ENCODE data around the gene PHF2.

Gene PHF2

DNA sequence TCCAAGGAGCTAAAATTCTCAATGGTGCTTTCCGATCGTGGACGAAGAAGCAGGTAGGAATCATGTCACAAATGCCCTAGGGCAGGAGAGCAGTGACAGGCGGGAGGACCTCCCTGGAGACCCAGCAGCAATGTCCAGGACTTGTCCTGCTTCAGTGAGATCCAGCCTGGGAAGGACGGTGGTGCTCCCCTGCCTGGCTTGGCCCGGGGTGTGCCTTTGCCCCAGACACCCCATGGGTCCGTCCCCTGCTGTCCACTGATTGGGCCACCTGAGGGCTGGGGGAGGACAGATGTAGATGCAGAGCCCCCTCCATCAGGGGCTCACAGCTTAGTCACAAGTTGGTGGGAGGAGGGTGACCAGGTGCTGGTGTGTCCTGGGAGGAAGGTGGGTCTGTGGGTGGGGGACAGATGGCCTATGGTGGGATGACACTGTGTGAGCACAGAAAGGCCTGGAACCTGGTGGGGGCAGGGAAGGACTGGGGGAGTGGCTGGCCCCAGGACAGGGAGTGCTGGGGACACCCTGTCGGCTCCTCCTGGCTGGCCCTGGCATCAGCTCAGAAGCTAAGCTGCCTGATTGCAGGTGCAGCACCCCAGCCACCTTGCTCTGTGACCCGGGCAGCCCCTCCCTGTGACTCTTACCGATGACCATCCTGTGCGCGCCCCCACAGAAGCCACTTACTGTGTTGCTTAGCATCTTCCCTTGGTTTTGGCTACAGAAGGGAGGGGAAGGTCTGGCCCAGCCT lies 82.0 kb downstream of the PHF2 start:
- Histone ChIP-seq H3K4me3 (ENCODE audit: insufficient read depth, low read depth, low read length) (no peak overlapping the region), H3K4me1 (ENCODE audit: control insufficient read depth, insufficient read depth, low read length) (no peaks in the 10 kb centered on the region), H3K27me3 (ENCODE audit: control insufficient read depth, insufficient read depth, low read length, poor library complexity, severe bottlenecking) (no peaks in the 10 kb centered on the region), H3K36me3 (ENCODE audit: control insufficient read depth, insufficient read depth, low read length) (no peaks in the 10 kb centered on the region), H3K27ac (ENCODE audit: insufficient read depth, low read depth, low read length, poor library complexity, severe bottlenecking) (no peak overlapping the region), H3K9me3 (ENCODE audit: control insufficient read depth, low read length) (no peaks in the 10 kb centered on the region)
- WGBS, 2 experiments: 92 to 93% methylated on average over 12 of the region's 12 CpGs

- WGBS, 2 experiments: 95 to 96% methylated on average over 12 of the region's 12 CpGs
- Histone ChIP-seq H3K27me3 (ENCODE audit: control insufficient read depth, insufficient read depth, low read length, poor library complexity, severe bottlenecking) (no peaks in the 10 kb centered on the region), H3K27ac (ENCODE audit: insufficient read depth, low read depth, low read length, poor library complexity, severe bottlenecking) (no peak overlapping the region), H3K4me3 (ENCODE audit: insufficient read depth, low read depth, low read length) (no peak overlapping the region), H3K9me3 (ENCODE audit: control insufficient read depth, low read length) (no peaks in the 10 kb centered on the region), H3K36me3 (ENCODE audit: control insufficient read depth, insufficient read depth, low read length) (no peaks in the 10 kb centered on the region), H3K4me1 (ENCODE audit: control insufficient read depth, insufficient read depth, low read length) (no peaks in the 10 kb centered on the region)
Observed at GRCh38 chr9:93659044-93659836, 82.9 kb downstream of the PHF2 start.

DNA sequence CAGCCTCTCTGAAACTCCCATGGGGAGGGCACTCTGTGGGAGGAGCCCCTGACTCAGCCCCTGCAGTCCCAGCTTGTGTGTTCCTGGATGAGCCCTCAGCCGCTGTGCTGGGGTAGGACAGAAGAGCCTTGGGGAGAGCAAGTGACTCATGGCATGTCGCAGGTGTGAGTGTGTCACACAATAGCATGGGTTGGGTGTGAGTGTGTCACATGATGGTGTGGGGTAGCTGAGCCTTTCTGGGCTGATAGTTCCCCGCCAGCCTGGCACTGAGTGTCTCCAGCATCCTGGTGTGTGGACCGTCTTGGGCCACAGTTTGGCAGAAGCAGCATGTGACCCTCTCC lies 83.4 kb downstream of the PHF2 start:
- Histone ChIP-seq H3K27ac (ENCODE audit: insufficient read depth, low read depth, low read length, poor library complexity, severe bottlenecking) (no peak overlapping the region), H3K9me3 (ENCODE audit: control insufficient read depth, low read length) (no peaks in the 10 kb centered on the region), H3K4me1 (ENCODE audit: control insufficient read depth, insufficient read depth, low read length) (no peaks in the 10 kb centered on the region), H3K4me3 (ENCODE audit: insufficient read depth, low read depth, low read length) (no peak overlapping the region), H3K36me3 (ENCODE audit: control insufficient read depth, insufficient read depth, low read length) (no peaks in the 10 kb centered on the region), H3K27me3 (ENCODE audit: control insufficient read depth, insufficient read depth, low read length, poor library complexity, severe bottlenecking) (no peaks in the 10 kb centered on the region)
- 95 to 96% methylated on average over 4 of the region's 4 CpGs for WGBS, 2 experiments

GRCh38 chr9:93660352-93661046 lies 84.1 kb downstream of the PHF2 start:
- no peaks in the 10 kb centered on the region for H3K4me1 ChIP-seq (ENCODE audit: control insufficient read depth, insufficient read depth, low read length)
- H3K9me3 ChIP-seq (ENCODE audit: control insufficient read depth, low read length): no peaks in the 10 kb centered on the region
- no peak overlapping the region for H3K4me3 ChIP-seq (ENCODE audit: insufficient read depth, low read depth, low read length)
- no peak overlapping the region for H3K27ac ChIP-seq (ENCODE audit: insufficient read depth, low read depth, low read length, poor library complexity, severe bottlenecking)
- WGBS, 2 experiments: 92% methylated on average over 3 to 4 of the region's 5 CpGs
- H3K27me3 ChIP-seq (ENCODE audit: control insufficient read depth, insufficient read depth, low read length, poor library complexity, severe bottlenecking): no peaks in the 10 kb centered on the region
- no peaks in the 10 kb centered on the region for H3K36me3 ChIP-seq (ENCODE audit: control insufficient read depth, insufficient read depth, low read length)

- no peaks in the 10 kb centered on the region for H3K27me3 ChIP-seq (ENCODE audit: control insufficient read depth, insufficient read depth, low read length, poor library complexity, severe bottlenecking)
- peaks cover 3% of the 10 kb centered on the region for H3K4me1 ChIP-seq (ENCODE audit: control insufficient read depth, insufficient read depth, low read length)
- no peak overlapping the region for H3K4me3 ChIP-seq (ENCODE audit: insufficient read depth, low read depth, low read length)
- no peak overlapping the region for H3K27ac ChIP-seq (ENCODE audit: insufficient read depth, low read depth, low read length, poor library complexity, severe bottlenecking)
- WGBS, 2 experiments: 90 to 92% methylated on average over 1 of the region's 1 CpG
- H3K9me3 ChIP-seq (ENCODE audit: control insufficient read depth, low read length): no peaks in the 10 kb centered on the region
- peaks cover 4% of the 10 kb centered on the region for H3K36me3 ChIP-seq (ENCODE audit: control insufficient read depth, insufficient read depth, low read length)
Observed at GRCh38 chr9:93661591-93661990, 85.2 kb downstream of the PHF2 start.

DNA sequence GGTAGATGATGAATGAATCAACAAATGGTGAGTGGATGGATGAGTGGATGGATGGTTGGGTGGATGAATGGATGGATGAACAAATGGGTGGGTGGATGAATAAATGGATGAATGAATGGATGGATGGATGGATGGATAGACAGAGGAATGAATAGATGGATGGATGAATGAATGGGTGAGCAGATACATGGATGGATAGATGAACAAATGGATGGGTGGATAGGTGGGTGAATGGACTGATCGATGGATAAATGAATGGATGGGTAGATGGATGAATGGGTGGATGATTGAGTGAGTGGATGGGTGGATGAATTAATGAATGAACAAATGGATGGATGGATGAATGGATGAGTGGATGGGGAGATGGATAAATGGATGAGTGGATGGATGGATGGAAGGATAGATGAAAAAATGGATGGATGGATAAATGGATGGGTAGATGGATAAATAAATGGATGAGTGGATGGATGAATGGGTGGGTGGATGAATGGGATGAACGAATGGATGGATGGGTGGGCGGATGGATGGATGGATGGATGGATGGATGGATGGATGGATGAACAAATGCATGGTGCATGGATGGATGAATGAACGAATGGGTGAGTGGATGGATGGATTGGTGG lies 85.7 kb downstream of the PHF2 start:
- Histone ChIP-seq H3K4me1 (ENCODE audit: control insufficient read depth, insufficient read depth, low read length) (peaks cover 3% of the 10 kb centered on the region), H3K27me3 (ENCODE audit: control insufficient read depth, insufficient read depth, low read length, poor library complexity, severe bottlenecking) (no peaks in the 10 kb centered on the region), H3K36me3 (ENCODE audit: control insufficient read depth, insufficient read depth, low read length) (peaks cover 4% of the 10 kb centered on the region), H3K4me3 (ENCODE audit: insufficient read depth, low read depth, low read length) (no peak overlapping the region), H3K9me3 (ENCODE audit: control insufficient read depth, low read length) (no peaks in the 10 kb centered on the region), H3K27ac (ENCODE audit: insufficient read depth, low read depth, low read length, poor library complexity, severe bottlenecking) (no peak overlapping the region)
- WGBS, 2 experiments: 80 to 82% methylated on average over 4 of the region's 4 CpGs

GRCh38 chr9:93662952-93663572 lies 86.7 kb downstream of the PHF2 start:
- 94 to 97% methylated on average over 9 of the region's 9 CpGs for WGBS, 2 experiments
- peaks cover 4% of the 10 kb centered on the region for H3K36me3 ChIP-seq (ENCODE audit: control insufficient read depth, insufficient read depth, low read length)
- H3K9me3 ChIP-seq (ENCODE audit: control insufficient read depth, low read length): no peaks in the 10 kb centered on the region
- no peak overlapping the region for H3K27ac ChIP-seq (ENCODE audit: insufficient read depth, low read depth, low read length, poor library complexity, severe bottlenecking)
- H3K27me3 ChIP-seq (ENCODE audit: control insufficient read depth, insufficient read depth, low read length, poor library complexity, severe bottlenecking): no peaks in the 10 kb centered on the region
- H3K4me1 ChIP-seq (ENCODE audit: control insufficient read depth, insufficient read depth, low read length): peaks cover 4% of the 10 kb centered on the region
- no peak overlapping the region for H3K4me3 ChIP-seq (ENCODE audit: insufficient read depth, low read depth, low read length)

- H3K27ac ChIP-seq (ENCODE audit: insufficient read depth, low read depth, low read length, poor library complexity, severe bottlenecking): no peak overlapping the region
- H3K9me3 ChIP-seq (ENCODE audit: control insufficient read depth, low read length): no peaks in the 10 kb centered on the region
- no peak overlapping the region for H3K4me3 ChIP-seq (ENCODE audit: insufficient read depth, low read depth, low read length)
- H3K4me1 ChIP-seq (ENCODE audit: control insufficient read depth, insufficient read depth, low read length): peaks cover 12% of the 10 kb centered on the region
- WGBS, 2 experiments: 95% methylated on average over 16 of the region's 16 CpGs
- no peaks in the 10 kb centered on the region for H3K27me3 ChIP-seq (ENCODE audit: control insufficient read depth, insufficient read depth, low read length, poor library complexity, severe bottlenecking)
- H3K36me3 ChIP-seq (ENCODE audit: control insufficient read depth, insufficient read depth, low read length): peaks cover 4% of the 10 kb centered on the region
Observed at GRCh38 chr9:93663877-93664548, 87.6 kb downstream of the PHF2 start.

DNA sequence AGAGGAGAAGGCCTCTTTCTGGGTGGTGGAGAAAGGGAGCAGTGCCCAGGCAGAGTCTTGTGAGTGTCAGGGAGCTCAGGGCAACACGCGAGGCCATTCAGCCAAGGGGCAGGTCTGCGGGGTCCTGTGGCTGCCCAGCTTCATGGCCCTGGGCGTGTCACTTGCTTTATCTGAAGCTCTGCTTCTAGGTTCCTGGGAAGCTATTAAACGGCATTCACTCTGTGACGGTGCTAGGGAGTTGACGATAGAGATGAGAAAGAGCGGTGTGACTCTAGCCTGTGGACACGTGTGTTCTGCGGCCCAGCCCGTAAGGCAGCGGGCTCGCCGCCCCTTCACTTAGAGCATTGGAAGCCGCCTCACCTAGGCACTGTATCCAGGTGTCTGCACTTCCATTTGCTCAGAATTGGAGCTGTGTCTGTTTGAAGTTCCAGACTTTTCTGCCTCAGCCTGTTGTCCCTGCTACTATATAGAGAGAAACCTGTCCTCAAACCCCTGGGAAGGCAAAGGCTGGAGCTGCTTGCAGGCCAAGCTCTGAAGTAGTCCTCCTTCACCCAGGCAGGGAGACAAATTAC lies 88.3 kb downstream of the PHF2 start:
- 97% methylated on average over 15 of the region's 15 CpGs for WGBS, 2 experiments

More for the DNA sequence above, 88.3 kb downstream of the PHF2 start:
- no peaks in the 10 kb centered on the region for H3K9me3 ChIP-seq (ENCODE audit: control insufficient read depth, low read length)
- H3K4me3 ChIP-seq (ENCODE audit: insufficient read depth, low read depth, low read length): no peak overlapping the region
- H3K27ac ChIP-seq (ENCODE audit: insufficient read depth, low read depth, low read length, poor library complexity, severe bottlenecking): no peak overlapping the region
- no peaks in the 10 kb centered on the region for H3K27me3 ChIP-seq (ENCODE audit: control insufficient read depth, insufficient read depth, low read length, poor library complexity, severe bottlenecking)
- H3K4me1 ChIP-seq (ENCODE audit: control insufficient read depth, insufficient read depth, low read length): peaks cover 12% of the 10 kb centered on the region
- H3K36me3 ChIP-seq (ENCODE audit: control insufficient read depth, insufficient read depth, low read length): peaks cover 4% of the 10 kb centered on the region

Data from ectodermal cell (in vitro differentiated cells).